ENCODE data around the gene BABAM2. TPM values are rescaled to one million over a fixed set of nuclear protein-coding genes. Genes with fewer than 3 reads are reported as not detected.

BABAM2 gene
- total RNA-seq, 1 donor from 2014 or later, result 41.0 TPM

GRCh38 chr2:27914805-27915175 lies 24.3 kb downstream of the BABAM2 start:
- Histone ChIP-seq H3K27ac (peak overlapping the region; percentile 73), H3K4me3 (no peak overlapping the region), H3K36me3 (no peaks in the 10 kb centered on the region), H3K27me3 (no peaks in the 10 kb centered on the region), H3K9me3 (no peaks in the 10 kb centered on the region), H3K4me1 (peaks cover 22% of the 10 kb centered on the region)
- TF ChIP-seq POLR2A (IDR thresholded peaks at IDR 0.05) (no peak), POLR2AphosphoS5 (IDR thresholded peaks at IDR 0.05; ENCODE audit: insufficient read depth in 1 of 2, low read depth in 1 of 2) (no peak)
- DNase-seq (ENCODE audit: extremely low spot score in 2 of 2), result no peak
- intact Hi-C loops (cut with DNase I), result no loop called here

- no peak for TF ChIP-seq CTCF (IDR thresholded peaks at IDR 0.05)
- TF ChIP-seq POLR2AphosphoS5 (IDR thresholded peaks at IDR 0.05; ENCODE audit: insufficient read depth in 1 of 2, low read depth in 1 of 2), result peak; percentile 28 to 83
- TF ChIP-seq POLR2A (IDR thresholded peaks at IDR 0.05), result no peak
- Histone ChIP-seq H3K36me3 (no peaks in the 10 kb centered on the region), H3K4me1 (peaks cover 26% of the 10 kb centered on the region), H3K27ac (peak overlapping the region; percentile 73), H3K4me3 (no peak overlapping the region), H3K9me3 (no peaks in the 10 kb centered on the region), H3K27me3 (no peaks in the 10 kb centered on the region)
- intact Hi-C loops (cut with DNase I), result no loop called here
- no peak for DNase-seq (ENCODE audit: extremely low spot score in 2 of 2)
These were observed 24.7 kb downstream of the BABAM2 start for GRCh38 chr2:27915191-27915590.

GRCh38 chr2:27915874-27916273 lies 25.3 kb downstream of the BABAM2 start:
- intact Hi-C loops (cut with DNase I), result no loop called here
- no peaks in the 10 kb centered on the region for H3K9me3 ChIP-seq
- no peak for TF ChIP-seq POLR2AphosphoS5 (IDR thresholded peaks at IDR 0.05; ENCODE audit: insufficient read depth in 1 of 2, low read depth in 1 of 2)
- no peaks in the 10 kb centered on the region for H3K36me3 ChIP-seq
- H3K27ac ChIP-seq, result peak overlapping the region; percentile 73
- H3K4me1 ChIP-seq, result peaks cover 33% of the 10 kb centered on the region
- no peak for DNase-seq (ENCODE audit: extremely low spot score in 2 of 2)
- H3K27me3 ChIP-seq, result no peaks in the 10 kb centered on the region
- no peak overlapping the region for H3K4me3 ChIP-seq

- no peak for DNase-seq (ENCODE audit: extremely low spot score in 2 of 2)
- intact Hi-C loops (cut with DNase I), result no loop called here
- H3K9me3 ChIP-seq, result no peaks in the 10 kb centered on the region
- H3K27me3 ChIP-seq, result no peaks in the 10 kb centered on the region
- H3K27ac ChIP-seq, result peak overlapping the region; percentile 73
- H3K36me3 ChIP-seq, result no peaks in the 10 kb centered on the region
- peaks cover 33% of the 10 kb centered on the region for H3K4me1 ChIP-seq
- no peak overlapping the region for H3K4me3 ChIP-seq
- TF ChIP-seq POLR2AphosphoS5 (IDR thresholded peaks at IDR 0.05; ENCODE audit: insufficient read depth in 1 of 2, low read depth in 1 of 2) (no peak), POLR2A (IDR thresholded peaks at IDR 0.05) (no peak), CTCF (IDR thresholded peaks at IDR 0.05) (no peak)
These were observed 25.9 kb downstream of the BABAM2 start for GRCh38 chr2:27916293-27916995.

GRCh38 chr2:27920148-27920885 lies 29.8 kb downstream of the BABAM2 start:
- H3K27me3 ChIP-seq, result no peaks in the 10 kb centered on the region
- peak overlapping the region; percentile 59 for H3K27ac ChIP-seq
- DNase-seq (ENCODE audit: extremely low spot score in 2 of 2), result no peak
- peaks cover 22% of the 10 kb centered on the region for H3K4me1 ChIP-seq
- no peak overlapping the region for H3K4me3 ChIP-seq
- TF ChIP-seq CTCF (IDR thresholded peaks at IDR 0.05), result no peak
- no peak for TF ChIP-seq POLR2A (IDR thresholded peaks at IDR 0.05)
- TF ChIP-seq POLR2AphosphoS5 (IDR thresholded peaks at IDR 0.05; ENCODE audit: insufficient read depth in 1 of 2, low read depth in 1 of 2), result peak in 1 of 2 donors; percentile 90
- H3K36me3 ChIP-seq, result no peaks in the 10 kb centered on the region
- H3K9me3 ChIP-seq, result no peaks in the 10 kb centered on the region
- intact Hi-C loops (cut with DNase I), result no loop called here

GRCh38 chr2:27921424-27921823 lies 30.9 kb downstream of the BABAM2 start:
- H3K4me1 ChIP-seq, result peaks cover 14% of the 10 kb centered on the region
- no peak for TF ChIP-seq POLR2A (IDR thresholded peaks at IDR 0.05)
- no peak for TF ChIP-seq POLR2AphosphoS5 (IDR thresholded peaks at IDR 0.05; ENCODE audit: insufficient read depth in 1 of 2, low read depth in 1 of 2)
- no peak for TF ChIP-seq CTCF (IDR thresholded peaks at IDR 0.05)
- no peaks in the 10 kb centered on the region for H3K27me3 ChIP-seq
- H3K36me3 ChIP-seq, result no peaks in the 10 kb centered on the region
- peak overlapping the region; percentile 1 for H3K27ac ChIP-seq
- intact Hi-C loops (cut with DNase I), result no loop called here
- H3K4me3 ChIP-seq, result no peak overlapping the region
- H3K9me3 ChIP-seq, result no peaks in the 10 kb centered on the region
- no peak for DNase-seq (ENCODE audit: extremely low spot score in 2 of 2)

Measured in vagina (tissue), 2 donors.